ENCODE measurements around the gene GAS2L1. TPM values are rescaled to one million over a fixed set of nuclear protein-coding genes. Genes with fewer than 3 reads are reported as not detected.

GAS2L1 gene
- total RNA-seq, 8 experiments from 2014 or later, result 0.55 to 14.1 (median 4.0) TPM

GRCh38 chr22:29306835-29307595 lies 565 bp downstream of the GAS2L1 start:
- ATAC-seq (replicated peaks in 6 of 8), result peak; percentile 31 to 63 (median 54)
- Histone ChIP-seq H3K4me1 (replicated peaks in 1 of 2) (peaks cover 12 to 14% of the 10 kb centered on the region in 2 donors), H3K4me3 (peak overlapping the region; percentile 42 to 49 (median 47)), H3K27ac (peak overlapping the region in 1 of 2 donors; percentile 64)
- WGBS, 10 experiments, result 14 to 50% methylated on average over 1 to 2 of the region's 83 CpGs; no CpG with 5 or more reads in 8 of the 10 experiments
- in situ Hi-C loops (cut with MboI; ENCODE audit: low pct_unique_long_range_greater_than_20kb in 2 of 9, low sequenced_read_pairs in 9 of 9, unreplicated experiment in 9 of 9), result no loop called here

DNA sequence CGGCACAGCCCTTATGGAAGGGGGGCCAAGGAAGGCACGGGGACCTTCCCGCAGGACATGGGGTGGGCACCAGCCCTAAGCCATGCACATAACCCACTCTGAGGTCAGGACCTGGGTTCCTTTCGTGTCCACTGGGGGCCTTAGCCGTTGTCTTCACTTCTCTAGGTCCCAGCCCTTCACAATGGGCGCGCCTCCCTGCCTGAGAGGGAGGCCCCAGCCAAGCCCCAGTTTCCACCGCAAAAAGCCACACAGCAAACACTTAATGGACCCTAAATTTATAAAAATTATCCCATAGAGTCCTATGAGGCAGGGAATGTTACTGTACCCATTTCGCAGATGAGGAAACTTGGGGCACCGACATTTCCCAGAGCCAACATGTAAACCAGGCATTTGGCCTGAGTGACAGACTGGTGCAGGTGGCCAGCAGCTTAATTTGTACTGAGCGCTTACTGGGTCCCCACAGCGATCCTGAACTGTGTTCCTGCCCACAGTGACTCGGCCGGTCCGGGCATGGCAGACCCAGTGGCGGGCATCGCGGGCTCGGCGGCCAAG lies 1.2 kb downstream of the GAS2L1 start:
- ATAC-seq (replicated peaks in 6 of 8), result no peak
- peaks cover 12 to 14% of the 10 kb centered on the region in 2 donors for H3K4me1 ChIP-seq (replicated peaks in 1 of 2)
- in situ Hi-C loops (cut with MboI; ENCODE audit: low pct_unique_long_range_greater_than_20kb in 2 of 9, low sequenced_read_pairs in 9 of 9, unreplicated experiment in 9 of 9), result no loop called here
- WGBS, 10 experiments, result 0 to 100% (median 72%) methylated on average over 1 to 10 of the region's 20 CpGs; no CpG with 5 or more reads in 3 of the 10 experiments
- H3K27ac ChIP-seq, result no peak overlapping the region
- H3K4me3 ChIP-seq, result peak overlapping the region; percentile 42 to 49 (median 47)

- WGBS, 10 experiments, result 76 to 90% (median 80%) methylated on average over 2 to 8 of the region's 50 CpGs; no CpG with 5 or more reads in 7 of the 10 experiments
- Histone ChIP-seq H3K4me3 (no peak overlapping the region), H3K27ac (no peak overlapping the region), H3K4me1 (replicated peaks in 1 of 2) (peaks cover 12 to 14% of the 10 kb centered on the region in 2 donors)
- in situ Hi-C loops (cut with MboI; ENCODE audit: low pct_unique_long_range_greater_than_20kb in 2 of 9, low sequenced_read_pairs in 9 of 9, unreplicated experiment in 9 of 9), result no loop called here
- no peak for ATAC-seq (replicated peaks in 6 of 8)
Observed at GRCh38 chr22:29308148-29308790, 1.8 kb downstream of the GAS2L1 start.

GRCh38 chr22:29308791-29309262 lies 2.4 kb downstream of the GAS2L1 start:
- Histone ChIP-seq H3K27ac (no peak overlapping the region), H3K4me3 (no peak overlapping the region), H3K4me1 (replicated peaks in 1 of 2) (peaks cover 12 to 14% of the 10 kb centered on the region in 2 donors)
- 13 to 97% (median 68%) methylated on average over 3 to 7 of the region's 13 CpGs; no CpG with 5 or more reads in 7 of the 10 experiments for WGBS, 10 experiments
- in situ Hi-C loops (cut with MboI; ENCODE audit: low pct_unique_long_range_greater_than_20kb in 2 of 9, low sequenced_read_pairs in 9 of 9, unreplicated experiment in 9 of 9), result no loop called here
- ATAC-seq (replicated peaks in 6 of 8), result no peak

GRCh38 chr22:29309332-29310064 lies 3.0 kb downstream of the GAS2L1 start:
- 40 to 100% (median 100%) methylated on average over 1 to 5 of the region's 21 CpGs; no CpG with 5 or more reads in 3 of the 10 experiments for WGBS, 10 experiments
- H3K4me1 ChIP-seq (replicated peaks in 1 of 2), result peaks cover 12 to 14% of the 10 kb centered on the region in 2 donors
- H3K27ac ChIP-seq, result no peak overlapping the region
- ATAC-seq (replicated peaks in 6 of 8), result no peak
- H3K4me3 ChIP-seq, result no peak overlapping the region
- in situ Hi-C loops (cut with MboI; ENCODE audit: low pct_unique_long_range_greater_than_20kb in 2 of 9, low sequenced_read_pairs in 9 of 9, unreplicated experiment in 9 of 9), result no loop called here

DNA sequence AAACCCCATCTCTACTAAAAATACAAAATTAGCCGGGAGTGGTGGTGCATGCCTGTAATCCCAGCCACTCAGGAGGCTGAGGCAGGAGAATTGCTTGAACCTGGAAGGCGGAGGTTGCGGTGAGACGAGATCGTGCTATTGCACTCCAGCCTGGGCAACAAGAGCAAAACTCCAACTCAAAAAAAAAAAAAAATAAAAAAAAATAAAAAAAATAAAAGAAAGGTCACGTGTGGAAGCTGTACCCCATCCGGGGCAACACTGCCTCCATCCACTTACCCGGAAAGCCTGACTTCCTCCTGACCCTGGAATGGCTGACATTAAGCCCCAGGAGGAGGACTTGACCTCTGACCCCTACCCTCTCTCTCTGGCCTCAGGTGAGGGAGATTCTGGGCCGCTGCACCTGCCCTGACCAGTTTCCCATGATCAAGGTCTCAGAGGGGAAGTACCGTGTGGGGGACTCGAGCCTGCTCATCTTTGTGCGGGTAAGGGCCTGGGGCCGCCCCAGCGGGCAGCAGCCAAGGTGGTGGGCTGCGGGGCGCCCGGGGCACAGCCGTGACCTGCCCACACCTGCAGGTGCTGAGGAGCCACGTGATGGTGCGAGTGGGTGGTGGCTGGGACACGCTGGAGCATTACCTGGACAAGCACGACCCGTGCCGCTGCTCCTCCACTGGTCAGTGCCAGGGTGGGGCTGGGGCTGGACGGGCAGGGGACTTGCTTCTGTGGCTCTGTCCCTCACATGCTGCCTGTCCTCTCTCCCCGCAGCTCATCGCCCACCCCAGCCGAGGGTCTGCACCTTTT lies 3.8 kb downstream of the GAS2L1 start:
- Histone ChIP-seq H3K4me3 (no peak overlapping the region), H3K27ac (no peak overlapping the region), H3K4me1 (replicated peaks in 1 of 2) (peaks cover 12 to 14% of the 10 kb centered on the region in 2 donors)
- peak in 2 of 8 experiments; percentile 1 to 7 for ATAC-seq (replicated peaks in 6 of 8)
- 54 to 94% (median 77%) methylated on average over 3 to 8 of the region's 28 CpGs; no CpG with 5 or more reads in 1 of the 10 experiments for WGBS, 10 experiments
- in situ Hi-C loops (cut with MboI; ENCODE audit: low pct_unique_long_range_greater_than_20kb in 2 of 9, low sequenced_read_pairs in 9 of 9, unreplicated experiment in 9 of 9), result no loop called here

DNA sequence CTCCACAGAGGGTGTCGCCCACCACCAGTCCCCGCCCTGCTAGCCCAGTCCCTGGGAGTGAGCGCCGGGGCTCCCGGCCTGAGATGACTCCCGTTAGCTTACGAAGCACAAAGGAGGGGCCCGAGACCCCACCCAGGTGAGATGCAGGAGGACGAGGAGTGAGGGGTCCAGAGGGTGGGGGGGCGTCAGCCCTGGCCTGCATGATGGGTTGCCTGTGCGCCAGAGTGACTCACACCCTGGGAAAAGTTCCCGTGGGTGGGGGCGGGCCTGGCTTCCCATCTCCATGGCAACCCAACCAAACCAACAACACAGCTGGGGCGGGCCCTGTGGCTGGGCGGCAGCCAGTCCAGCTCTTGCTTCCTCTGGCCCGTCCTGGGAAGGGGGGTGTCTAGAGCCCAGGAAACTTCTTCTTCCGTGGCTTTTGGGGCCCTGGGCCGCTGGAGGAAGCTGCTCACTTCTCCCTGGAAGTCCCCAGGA lies 4.5 kb downstream of the GAS2L1 start:
- H3K4me3 ChIP-seq, result no peak overlapping the region
- WGBS, 10 experiments, result no CpG with 5 or more reads among the region's 18 CpGs
- no peak overlapping the region for H3K27ac ChIP-seq
- peak; percentile 62 to 75 (median 70) for ATAC-seq (replicated peaks in 6 of 8)
- in situ Hi-C loops (cut with MboI; ENCODE audit: low pct_unique_long_range_greater_than_20kb in 2 of 9, low sequenced_read_pairs in 9 of 9, unreplicated experiment in 9 of 9), result no loop called here
- peaks cover 12 to 14% of the 10 kb centered on the region in 2 donors for H3K4me1 ChIP-seq (replicated peaks in 1 of 2)

DNA sequence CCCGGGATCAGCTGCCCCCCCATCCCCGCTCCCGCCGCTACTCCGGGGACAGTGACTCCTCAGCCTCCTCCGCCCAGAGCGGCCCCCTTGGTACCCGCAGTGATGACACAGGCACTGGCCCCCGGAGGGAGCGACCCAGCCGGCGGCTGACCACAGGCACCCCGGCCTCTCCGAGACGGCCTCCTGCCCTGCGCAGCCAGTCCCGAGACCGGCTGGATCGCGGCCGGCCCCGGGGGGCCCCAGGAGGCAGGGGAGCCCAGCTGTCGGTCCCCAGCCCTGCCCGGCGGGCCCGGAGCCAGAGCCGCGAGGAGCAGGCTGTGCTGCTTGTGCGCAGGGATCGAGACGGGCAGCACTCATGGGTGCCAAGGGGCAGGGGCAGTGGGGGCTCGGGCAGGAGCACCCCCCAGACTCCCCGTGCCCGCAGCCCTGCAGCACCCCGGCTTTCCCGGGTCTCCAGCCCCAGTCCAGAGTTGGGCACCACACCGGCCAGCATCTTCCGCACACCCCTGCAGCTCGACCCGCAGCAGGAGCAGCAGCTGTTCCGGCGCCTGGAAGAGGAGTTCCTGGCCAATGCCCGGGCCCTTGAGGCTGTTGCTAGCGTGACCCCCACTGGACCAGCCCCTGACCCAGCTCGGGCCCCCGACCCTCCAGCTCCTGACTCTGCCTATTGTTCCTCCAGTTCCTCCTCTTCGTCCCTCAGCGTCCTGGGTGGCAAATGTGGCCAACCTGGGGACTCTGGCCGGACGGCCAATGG lies 5.2 kb downstream of the GAS2L1 start:
- WGBS, 10 experiments, result 51 to 100% (median 80%) methylated on average over 1 to 9 of the region's 50 CpGs; no CpG with 5 or more reads in 6 of the 10 experiments
- no peak overlapping the region for H3K4me3 ChIP-seq
- in situ Hi-C loops (cut with MboI; ENCODE audit: low pct_unique_long_range_greater_than_20kb in 2 of 9, low sequenced_read_pairs in 9 of 9, unreplicated experiment in 9 of 9), result no loop called here
- H3K4me1 ChIP-seq (replicated peaks in 1 of 2), result peaks cover 12 to 14% of the 10 kb centered on the region in 2 donors
- H3K27ac ChIP-seq, result no peak overlapping the region
- peak in 3 of 8 experiments; percentile 0 to 2 (median 1) for ATAC-seq (replicated peaks in 6 of 8)

DNA sequence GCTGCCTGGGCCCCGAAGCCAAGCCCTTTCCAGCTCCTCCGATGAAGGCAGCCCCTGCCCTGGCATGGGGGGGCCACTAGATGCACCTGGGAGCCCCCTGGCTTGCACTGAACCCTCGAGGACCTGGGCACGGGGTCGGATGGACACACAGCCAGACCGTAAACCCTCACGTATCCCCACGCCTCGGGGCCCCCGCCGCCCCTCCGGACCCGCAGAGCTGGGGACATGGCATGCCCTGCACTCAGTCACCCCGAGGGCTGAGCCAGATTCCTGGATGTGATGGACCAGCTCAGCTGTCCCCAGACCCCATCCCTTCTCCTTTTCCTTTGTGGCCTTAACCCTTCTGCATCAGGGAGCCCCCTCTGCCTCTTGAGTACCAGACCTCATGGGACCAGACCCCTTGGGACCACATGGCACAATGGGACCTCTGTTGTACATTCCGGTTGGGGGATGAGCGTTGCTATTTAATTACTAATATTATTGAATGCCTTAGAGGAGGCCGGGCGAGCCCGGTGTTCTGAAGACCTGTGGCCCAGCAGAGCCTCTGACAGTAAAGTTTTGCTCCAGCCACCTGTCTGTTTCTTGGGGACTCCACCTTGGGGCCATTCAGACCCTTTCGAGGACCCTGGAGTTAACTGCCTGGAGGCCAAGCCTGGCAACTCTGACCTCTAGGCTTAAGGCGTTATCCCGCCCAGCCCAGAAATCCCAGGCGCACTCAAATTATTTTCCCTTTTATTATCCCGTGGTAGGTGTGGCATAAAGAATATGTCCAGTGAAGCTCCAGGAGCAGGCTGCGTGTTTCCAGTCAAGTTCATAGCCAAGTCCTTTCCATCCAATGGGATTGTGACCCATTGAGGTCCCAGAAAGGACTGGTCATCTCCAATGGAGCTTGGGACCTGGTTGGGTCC lies 6.0 kb downstream of the GAS2L1 start:
- ATAC-seq (replicated peaks in 6 of 8), result no peak
- 17 to 100% (median 93%) methylated on average over 1 to 13 of the region's 25 CpGs; no CpG with 5 or more reads in 1 of the 10 experiments for WGBS, 10 experiments
- H3K4me1 ChIP-seq (replicated peaks in 1 of 2), result peaks cover 12 to 14% of the 10 kb centered on the region in 2 donors
- in situ Hi-C loops (cut with MboI; ENCODE audit: low pct_unique_long_range_greater_than_20kb in 2 of 9, low sequenced_read_pairs in 9 of 9, unreplicated experiment in 9 of 9), result no loop called here
- no peak overlapping the region for H3K27ac ChIP-seq
- H3K4me3 ChIP-seq, result no peak overlapping the region

GRCh38 chr22:29313126-29313575 lies 6.7 kb downstream of the GAS2L1 start:
- H3K27ac ChIP-seq, result no peak overlapping the region
- 17 to 75% (median 32%) methylated on average over 1 to 10 of the region's 44 CpGs; no CpG with 5 or more reads in 4 of the 10 experiments for WGBS, 10 experiments
- no peak overlapping the region for H3K4me3 ChIP-seq
- in situ Hi-C loops (cut with MboI; ENCODE audit: low pct_unique_long_range_greater_than_20kb in 2 of 9, low sequenced_read_pairs in 9 of 9, unreplicated experiment in 9 of 9), result no loop called here
- peaks cover 12 to 14% of the 10 kb centered on the region in 2 donors for H3K4me1 ChIP-seq (replicated peaks in 1 of 2)
- peak in 4 of 8 experiments; percentile 1 to 10 (median 6) for ATAC-seq (replicated peaks in 6 of 8)
